Inflammatory macrophage treated with lipopolysaccharide for 4 hours (primary cell): ENCODE data around the gene ZNF181.
A peak's percentile ranks its signal among the peaks of the same experiment; 100 is the strongest.
"Not testable (repeated sequence)": the region's sequence is repeated elsewhere in the genome, so short reads cannot be mapped to it uniquely, and the experiment has no call there.

Source experiments
- DNase-seq: peaks from one replicate; pipeline ENCODE4 v3.0.0-alpha.2; 2020

Gene ZNF181

GRCh38 chr19:34733746-34734536, at the start of gene ZNF181:
ZNF181 (plus strand) TSS chr19:34734243; CDS start chr19:34735038, 795 bp downstream.
- DNase-seq = peak; percentile 87

GRCh38 chr19:34685266-34685665, 48.8 kb upstream of the ZNF181 start:
- DNase-seq = not testable (repeated sequence)

GRCh38 chr19:34686455-34686854, 47.6 kb upstream of the ZNF181 start:
- DNase-seq = no peak

- DNase-seq = no peak
Measured at GRCh38 chr19:34687348-34687747, 46.7 kb upstream of the ZNF181 start.

- DNase-seq = no peak
Measured at GRCh38 chr19:34688592-34688991, 45.5 kb upstream of the ZNF181 start.

GRCh38 chr19:34690372-34690771, 43.7 kb upstream of the ZNF181 start:
- no peak for DNase-seq

GRCh38 chr19:34692549-34692948, 41.5 kb upstream of the ZNF181 start:
- no peak for DNase-seq

GRCh38 chr19:34707661-34708060, 26.4 kb upstream of the ZNF181 start:
- no peak for DNase-seq

- no peak for DNase-seq
Measured at GRCh38 chr19:34711890-34712289, 22.2 kb upstream of the ZNF181 start.

GRCh38 chr19:34712395-34713261, 21.4 kb upstream of the ZNF181 start:
- peak; percentile 66 for DNase-seq

- no peak for DNase-seq
Measured at GRCh38 chr19:34713262-34713637, 20.8 kb upstream of the ZNF181 start.

GRCh38 chr19:34715357-34715756, 18.7 kb upstream of the ZNF181 start:
- no peak for DNase-seq

- DNase-seq = no peak
Measured at GRCh38 chr19:34722353-34722752, 11.7 kb upstream of the ZNF181 start.

GRCh38 chr19:34725400-34725799, 8.6 kb upstream of the ZNF181 start:
- no peak for DNase-seq

GRCh38 chr19:34731019-34731829, 2.8 kb upstream of the ZNF181 start:
- DNase-seq = no peak

- DNase-seq = no peak
Measured at GRCh38 chr19:34731964-34732363, 2.1 kb upstream of the ZNF181 start.

GRCh38 chr19:34732612-34733211, 1.3 kb upstream of the ZNF181 start:
- no peak for DNase-seq

GRCh38 chr19:34733266-34733745, 737 bp upstream of the ZNF181 start:
- DNase-seq = no peak

- DNase-seq = peak; percentile 83
Measured at GRCh38 chr19:34734537-34735103, 577 bp downstream of the ZNF181 start.

GRCh38 chr19:34744896-34745690, 11.1 kb downstream of the ZNF181 start:
- DNase-seq = no peak

- DNase-seq = no peak
Measured at GRCh38 chr19:34757441-34757840, 23.4 kb downstream of the ZNF181 start.
